Stimulated activated CD8-positive, alpha-beta memory T cell treated with anti-CD3 and anti-CD28 coated beads, Interleukin-4, amount 100 ng/mL, for 48 hours (primary cell): Measurements from ENCODE around the gene TRIM61.
"Not testable (repeated sequence)": the region's sequence is repeated elsewhere in the genome, so short reads cannot be mapped to it uniquely, and the experiment has no call there.

Experiments
- DNase-seq: peaks from one replicate; pipeline ENCODE4 v3.0.0-alpha.2; 2020

Gene TRIM61

GRCh38 chr4:164956766-164957643, 20.5 kb downstream of the TRIM61 start:
- peak; percentile 84 for DNase-seq

GRCh38 chr4:164955107-164955805, 22.2 kb downstream of the TRIM61 start:
- no peak for DNase-seq

- no peak for DNase-seq
Measured at GRCh38 chr4:164952551-164952950, 24.9 kb downstream of the TRIM61 start.

GRCh38 chr4:164949448-164950143, 27.9 kb downstream of the TRIM61 start:
- no peak for DNase-seq

- no peak for DNase-seq
Measured at GRCh38 chr4:164948975-164949374, 28.5 kb downstream of the TRIM61 start.

GRCh38 chr4:164948006-164948405, 29.5 kb downstream of the TRIM61 start:
- not testable (repeated sequence) for DNase-seq

- no peak for DNase-seq
Measured at GRCh38 chr4:164946810-164947209, 30.6 kb downstream of the TRIM61 start.

- no peak for DNase-seq
Measured at GRCh38 chr4:164945146-164945545, 32.3 kb downstream of the TRIM61 start.

GRCh38 chr4:164943192-164943591, 34.3 kb downstream of the TRIM61 start:
- DNase-seq, result no peak

- DNase-seq, result no peak
Measured at GRCh38 chr4:164937576-164938270, 39.7 kb downstream of the TRIM61 start.

- DNase-seq, result not testable (repeated sequence)
Measured at GRCh38 chr4:164935865-164936606, 41.4 kb downstream of the TRIM61 start.

- no peak for DNase-seq
Measured at GRCh38 chr4:164935363-164935762, 42.1 kb downstream of the TRIM61 start.

GRCh38 chr4:164933244-164933643, 44.2 kb downstream of the TRIM61 start:
- no peak for DNase-seq

GRCh38 chr4:164931551-164932324, 45.7 kb downstream of the TRIM61 start:
- no peak for DNase-seq

GRCh38 chr4:164930647-164931046, 46.8 kb downstream of the TRIM61 start:
- DNase-seq, result no peak

GRCh38 chr4:164927101-164927500, 50.4 kb downstream of the TRIM61 start:
- DNase-seq, result not testable (repeated sequence)

- no peak for DNase-seq
Measured at GRCh38 chr4:164926301-164926700, 51.2 kb downstream of the TRIM61 start.

GRCh38 chr4:164924670-164925238, 52.7 kb downstream of the TRIM61 start:
- DNase-seq, result no peak

GRCh38 chr4:164918956-164919355, 58.5 kb downstream of the TRIM61 start:
- DNase-seq, result no peak
